A549 (cell line): ENCODE measurements around the gene KCNH3.

Experiments used
- CEBPB ChIP-seq, 2 experiments: fragments of >200 bp in 1 of 2; sonication (Bioruptor Twin) in 1 of 2; formaldehyde crosslinking in 1 of 2; IDR thresholded peaks; 2 replicates each; pipeline ENCODE4 v1.6.1; 2012 to 2016
- MAFK ChIP-seq: fragments of 450-650 bp; IDR thresholded peaks from 2 replicates; pipeline ENCODE4 v1.6.1; 2014; ENCODE audit not compliant: partially characterized antibody
- RAD21 ChIP-seq, 2 experiments: fragments of >200 bp in 1 of 2; sonication (Bioruptor Twin) in 1 of 2; formaldehyde crosslinking in 1 of 2; IDR thresholded peaks in 1 of 2; conservative IDR thresholded peaks in 1 of 2; 2 replicates in 1 of 2; 3 replicates in 1 of 2; pipeline ENCODE4 v1.6.1; 2012 to 2018; ENCODE audit warnings: inconsistent platforms in 1 of 2
- SMC3 ChIP-seq: fragments of >200 bp; sonication (Bioruptor Twin); formaldehyde crosslinking; IDR thresholded peaks from 3 replicates; pipeline ENCODE4 v1.6.1; 2018; ENCODE audit warnings: inconsistent platforms
- TP53 ChIP-seq: fragments of 250-450 bp; sonication (Bioruptor Pico); IDR thresholded peaks from 2 replicates; pipeline ENCODE4 v1.5.0; 2021; ENCODE audit warnings: mild to moderate bottlenecking, moderate library complexity
- TF ChIP-seq, protein P1 (sequence below): fragments of >200 bp; sonication (Bioruptor Twin); formaldehyde crosslinking; IDR thresholded peaks from 3 replicates; pipeline ENCODE4 v1.5.1; 2016

DNA sequence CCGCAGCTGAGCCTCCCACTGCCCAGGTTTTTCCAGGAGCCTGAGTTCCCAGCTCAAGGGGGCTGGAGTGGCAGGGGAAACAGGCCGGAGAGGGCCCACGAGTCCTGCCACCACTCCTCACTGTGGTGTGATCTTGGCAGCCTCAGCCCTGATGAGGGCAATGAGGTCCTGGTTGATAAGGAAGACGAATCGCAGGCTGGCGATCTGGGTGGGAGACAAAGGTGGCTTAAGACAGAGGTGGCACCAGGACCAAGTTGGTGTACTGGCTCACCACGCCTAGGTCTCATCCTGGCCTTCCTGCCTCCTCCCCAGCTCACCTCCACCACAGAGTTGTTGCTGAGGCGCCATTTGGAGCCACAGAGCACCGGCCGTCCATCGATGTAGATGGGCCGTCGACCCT is 19.7 kb downstream of the KCNH3 start:
- TF ChIP-seq SMC3, result no peak
- TF ChIP-seq, protein P1, sequence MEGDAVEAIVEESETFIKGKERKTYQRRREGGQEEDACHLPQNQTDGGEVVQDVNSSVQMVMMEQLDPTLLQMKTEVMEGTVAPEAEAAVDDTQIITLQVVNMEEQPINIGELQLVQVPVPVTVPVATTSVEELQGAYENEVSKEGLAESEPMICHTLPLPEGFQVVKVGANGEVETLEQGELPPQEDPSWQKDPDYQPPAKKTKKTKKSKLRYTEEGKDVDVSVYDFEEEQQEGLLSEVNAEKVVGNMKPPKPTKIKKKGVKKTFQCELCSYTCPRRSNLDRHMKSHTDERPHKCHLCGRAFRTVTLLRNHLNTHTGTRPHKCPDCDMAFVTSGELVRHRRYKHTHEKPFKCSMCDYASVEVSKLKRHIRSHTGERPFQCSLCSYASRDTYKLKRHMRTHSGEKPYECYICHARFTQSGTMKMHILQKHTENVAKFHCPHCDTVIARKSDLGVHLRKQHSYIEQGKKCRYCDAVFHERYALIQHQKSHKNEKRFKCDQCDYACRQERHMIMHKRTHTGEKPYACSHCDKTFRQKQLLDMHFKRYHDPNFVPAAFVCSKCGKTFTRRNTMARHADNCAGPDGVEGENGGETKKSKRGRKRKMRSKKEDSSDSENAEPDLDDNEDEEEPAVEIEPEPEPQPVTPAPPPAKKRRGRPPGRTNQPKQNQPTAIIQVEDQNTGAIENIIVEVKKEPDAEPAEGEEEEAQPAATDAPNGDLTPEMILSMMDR, result no peak
- no peak for TF ChIP-seq MAFK
- no peak for TF ChIP-seq RAD21 (conservative IDR thresholded peaks at IDR 0.05 in 1 of 2, IDR thresholded peaks at IDR 0.05 in 1 of 2)
- no peak for TF ChIP-seq CEBPB (IDR thresholded peaks at IDR 0.05)
- TF ChIP-seq TP53 (CRISPR knock-in tag), result no peak
